Activated CD4-positive, alpha-beta memory T cell treated with anti-CD3 and anti-CD28 coated beads, Interleukin-2, amount 10 ng/mL, durations not matched to agents 7 days and 5 days (primary cell): ENCODE data around the gene PLAAT4. TPM values are rescaled to one million over a fixed set of nuclear protein-coding genes. Genes with fewer than 3 reads are reported as not detected.
"Not testable (repeated sequence)": the region's sequence is repeated elsewhere in the genome, so short reads cannot be mapped to it uniquely, and the experiment has no call there.

ENCODE experiments used
- CTCF ChIA-PET: fragments of 350-600 bp; sonication (Branson Sonifier 250); formaldehyde crosslinking; loops from one replicate; lab custom pipeline; 2021; ENCODE audit warnings: antibody characterized with exemption, inconsistent platforms; lab: Charles Lee
- POLR2A ChIA-PET: fragments of 350-600 bp; sonication (Branson Sonifier 250); formaldehyde crosslinking; loops from one replicate; lab custom pipeline; 2021; ENCODE audit warnings: antibody characterized with exemption; lab: Charles Lee
- DNase-seq: peaks from one replicate; pipeline ENCODE4 v3.0.0-alpha.2; 2020
- H3K27ac Mint-ChIP-seq: one replicate; pipeline ENCODE4 v1.8.0; 2021; ENCODE audit warnings: mild to moderate bottlenecking, mixed read lengths
- H3K27me3 Mint-ChIP-seq: one replicate; pipeline ENCODE4 v1.8.0; 2021; ENCODE audit warnings: mixed read lengths
- H3K36me3 Mint-ChIP-seq: one replicate; pipeline ENCODE4 v1.8.0; 2021; ENCODE audit warnings: low read depth, mixed read lengths
- H3K4me1 Mint-ChIP-seq: one replicate; pipeline ENCODE4 v1.8.0; 2021; ENCODE audit warnings: mixed read lengths
- H3K4me3 Mint-ChIP-seq: one replicate; pipeline ENCODE4 v1.8.0; 2021; ENCODE audit warnings: mild to moderate bottlenecking, mixed read lengths
- H3K9me3 Mint-ChIP-seq: one replicate; pipeline ENCODE4 v1.8.0; 2021; ENCODE audit warnings: mixed read lengths
- total RNA-seq, 2 experiments: library from RNA; stranded (reverse); gene quantifications; one replicate each; pipeline ENCODE4 v1.2.3, GENCODE V29; 2021

The PLAAT4 gene
- total RNA-seq, 2 experiments from 2014 or later, result 104 to 106 TPM

DNA sequence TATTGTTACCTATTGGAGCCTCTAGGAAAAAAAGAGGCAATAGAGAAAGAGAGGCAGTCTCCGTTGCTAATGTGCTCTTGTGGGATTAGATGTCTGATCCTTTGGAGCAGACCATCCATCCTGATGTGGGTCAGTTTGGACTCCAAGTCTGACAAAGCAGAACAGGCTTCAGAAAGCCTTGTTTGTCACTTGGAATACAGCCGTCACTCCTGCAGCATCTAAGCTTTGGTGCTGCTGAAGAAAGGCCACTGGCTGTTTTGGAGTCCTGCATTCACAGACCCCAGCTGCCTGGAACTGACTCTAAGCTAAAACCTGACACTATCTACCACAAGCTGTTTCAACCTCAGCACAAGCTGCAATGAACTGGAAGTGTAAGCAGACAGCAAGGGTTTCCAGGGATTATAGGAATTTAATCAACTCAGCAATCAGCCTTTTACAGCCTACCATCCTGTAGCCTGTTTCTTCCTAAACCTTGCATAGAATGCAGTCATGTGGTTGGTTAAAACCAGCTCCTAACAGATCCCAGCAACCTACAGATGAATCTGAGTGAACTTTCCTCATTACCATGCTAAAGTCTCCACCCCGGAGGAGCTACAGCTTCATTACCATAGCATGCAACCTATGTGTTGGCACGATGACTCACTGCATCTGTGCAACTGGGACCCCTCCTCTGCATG, 3.7 kb upstream of the PLAAT4 start:
- ChIA-PET CTCF (interaction anchor here (0.9 kb wide), 1 partner anchor 43 kb away, joined by 3 read pairs; no protein-coding TSS in a partner anchor), POLR2A (interaction anchor here (0.8 to 1.5 kb wide), 4 partner anchors 10 to 139 kb away, joined by 3 to 6 read pairs (median 3); partner anchors contain the start of gene ATL3)
- Mint-ChIP-seq H3K27ac (no peak overlapping the region), H3K4me3 (no peak overlapping the region), H3K27me3 (no peaks in the 10 kb centered on the region), H3K9me3 (no peaks in the 10 kb centered on the region), H3K4me1 (peaks cover 66% of the 10 kb centered on the region), H3K36me3 (no peaks in the 10 kb centered on the region)
- DNase-seq, result no peak

- Mint-ChIP-seq H3K4me3 (no peak overlapping the region), H3K4me1 (peaks cover 73% of the 10 kb centered on the region), H3K27me3 (no peaks in the 10 kb centered on the region), H3K9me3 (no peaks in the 10 kb centered on the region), H3K36me3 (peaks cover 6% of the 10 kb centered on the region), H3K27ac (peak overlapping the region; percentile 32)
- DNase-seq, result no peak
- ChIA-PET CTCF (no interaction called here), POLR2A (interaction anchor here (0.8 to 1.5 kb wide), 2 partner anchors 9 to 17 kb away, joined by 3 to 6 read pairs; no protein-coding TSS in a partner anchor)
Observed at GRCh38 chr11:63534076-63534475, 2.5 kb upstream of the PLAAT4 start.

GRCh38 chr11:63534895-63535461, 1.6 kb upstream of the PLAAT4 start:
- H3K9me3 Mint-ChIP-seq, result no peaks in the 10 kb centered on the region
- DNase-seq, result peak; percentile 37
- no peak overlapping the region for H3K4me3 Mint-ChIP-seq
- H3K36me3 Mint-ChIP-seq, result peaks cover 6% of the 10 kb centered on the region
- peak overlapping the region; percentile 77 for H3K27ac Mint-ChIP-seq
- POLR2A ChIA-PET, result interaction anchor here (1.0 to 4.1 kb wide), 5 partner anchors 14 to 147 kb away, joined by 3 to 53 read pairs (median 6); partner anchors contain the start of gene RTN3
- peaks cover 74% of the 10 kb centered on the region for H3K4me1 Mint-ChIP-seq
- CTCF ChIA-PET, result interaction anchor here (0.6 to 0.8 kb wide), 3 partner anchors 136 to 1007 kb away, joined by 3 to 4 read pairs (median 4); partner anchors contain the start of gene ATL3
- H3K27me3 Mint-ChIP-seq, result no peaks in the 10 kb centered on the region

GRCh38 chr11:63535734-63536133, 874 bp upstream of the PLAAT4 start:
- H3K4me1 Mint-ChIP-seq, result peaks cover 74% of the 10 kb centered on the region

GRCh38 chr11:63537293-63538101, 889 bp downstream of the PLAAT4 start:
- POLR2A ChIA-PET, result interaction anchor here (1.0 to 4.1 kb wide), 18 partner anchors 9 to 696 kb away, joined by 3 to 53 read pairs (median 5); partner anchors contain the start of genes PLAAT2, PLAAT3 and SLC3A2
- CTCF ChIA-PET, result interaction anchor here (0.6 to 2.2 kb wide), 10 partner anchors 9 to 200 kb away, joined by 3 to 13 read pairs (median 4); no protein-coding TSS in a partner anchor
- H3K36me3 Mint-ChIP-seq, result peaks cover 11% of the 10 kb centered on the region
- peak overlapping the region; percentile 80 for H3K4me3 Mint-ChIP-seq
- peak overlapping the region; percentile 77 for H3K27ac Mint-ChIP-seq
- H3K9me3 Mint-ChIP-seq, result no peaks in the 10 kb centered on the region
- no peaks in the 10 kb centered on the region for H3K27me3 Mint-ChIP-seq
- H3K4me1 Mint-ChIP-seq, result peaks cover 63% of the 10 kb centered on the region
- no peak for DNase-seq

More at GRCh38 chr11:63535734-63536133, 874 bp upstream of the PLAAT4 start:
- peak overlapping the region; percentile 77 for H3K27ac Mint-ChIP-seq
- H3K4me3 Mint-ChIP-seq, result peak overlapping the region; percentile 80
- H3K9me3 Mint-ChIP-seq, result no peaks in the 10 kb centered on the region
- ChIA-PET POLR2A (interaction anchor here (0.9 to 4.1 kb wide), 9 partner anchors 11 to 695 kb away, joined by 3 to 53 read pairs (median 6); partner anchors contain the start of gene RTN3), CTCF (interaction anchor here (0.8 kb wide), 2 partner anchors 10 to 135 kb away, joined by 3 read pairs; partner anchors contain the start of gene ATL3)
- H3K36me3 Mint-ChIP-seq, result peaks cover 8% of the 10 kb centered on the region
- DNase-seq, result peak; percentile 73
- H3K27me3 Mint-ChIP-seq, result no peaks in the 10 kb centered on the region

DNA sequence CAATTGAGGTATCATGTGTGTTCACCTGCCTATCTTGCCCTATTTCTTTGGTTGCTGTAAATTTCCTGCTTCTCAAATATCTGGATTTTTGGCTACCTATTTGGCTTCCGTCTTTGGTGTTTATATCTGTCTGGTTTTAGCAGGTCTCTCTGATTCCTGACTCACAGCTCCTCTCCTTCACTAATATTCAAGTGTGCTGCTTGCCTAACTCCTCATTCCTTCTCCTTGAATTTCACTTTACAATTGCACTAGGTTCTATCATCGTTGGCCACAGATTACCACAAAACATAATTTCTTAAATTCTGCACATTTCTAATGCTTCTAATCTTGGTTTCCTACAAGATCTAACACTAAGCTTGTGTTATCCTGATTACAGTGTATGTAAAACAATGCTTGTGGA, 5.9 kb downstream of the PLAAT4 start:
- H3K9me3 Mint-ChIP-seq, H3K27ac Mint-ChIP-seq, DNase-seq, H3K27me3 Mint-ChIP-seq, H3K4me3 Mint-ChIP-seq, CTCF ChIA-PET: not testable (repeated sequence)
- POLR2A ChIA-PET, result interaction anchor here (0.5 to 0.9 kb wide), 2 partner anchors 9 to 11 kb away, joined by 3 read pairs; no protein-coding TSS in a partner anchor
- Mint-ChIP-seq H3K36me3 (peaks cover 40% of the 10 kb centered on the region), H3K4me1 (peaks cover 19% of the 10 kb centered on the region)

GRCh38 chr11:63543711-63544110, 7.1 kb downstream of the PLAAT4 start:
- no peaks in the 10 kb centered on the region for H3K27me3 Mint-ChIP-seq
- no peaks in the 10 kb centered on the region for H3K9me3 Mint-ChIP-seq
- H3K36me3 Mint-ChIP-seq, result peaks cover 41% of the 10 kb centered on the region
- DNase-seq, result no peak
- peaks cover 8% of the 10 kb centered on the region for H3K4me1 Mint-ChIP-seq
- no peak overlapping the region for H3K27ac Mint-ChIP-seq
- POLR2A ChIA-PET, result no interaction called here
- CTCF ChIA-PET, result interaction anchor here (1.0 kb wide), 2 partner anchors 21 to 64 kb away, joined by 3 read pairs; no protein-coding TSS in a partner anchor
- H3K4me3 Mint-ChIP-seq, result no peak overlapping the region

DNA sequence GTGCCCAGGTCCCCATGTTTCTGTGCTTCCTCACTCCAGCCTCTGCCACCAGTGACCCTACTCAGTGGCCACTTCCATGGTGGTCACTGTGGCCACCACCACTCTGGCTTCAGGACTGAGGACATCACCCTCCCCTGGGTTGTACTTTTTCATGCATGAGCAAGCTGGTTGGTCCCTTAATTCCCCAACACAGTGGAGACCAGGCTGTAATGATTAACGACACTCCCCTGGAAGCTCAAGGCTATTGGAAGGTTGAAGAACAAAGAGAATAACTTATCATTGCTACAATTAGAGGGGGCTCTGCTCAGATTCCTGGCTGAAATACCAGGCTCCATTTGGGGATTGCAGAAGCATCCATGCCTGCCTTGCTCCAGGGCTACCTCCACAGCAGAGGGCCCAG, 10.5 kb downstream of the PLAAT4 start:
- ChIA-PET CTCF (interaction anchor here (1.5 kb wide), 1 partner anchor 10 kb away, joined by 4 read pairs; the partner anchor contains the start of gene PLAAT4), POLR2A (interaction anchor here (3.0 kb wide), 1 partner anchor 10 kb away, joined by 12 read pairs; the partner anchor contains the start of gene PLAAT4)
- Mint-ChIP-seq H3K27ac (no peak overlapping the region), H3K36me3 (peaks cover 35% of the 10 kb centered on the region), H3K9me3 (no peaks in the 10 kb centered on the region), H3K4me1 (peaks cover 14% of the 10 kb centered on the region), H3K4me3 (no peak overlapping the region), H3K27me3 (no peaks in the 10 kb centered on the region)
- DNase-seq, result no peak

- H3K27ac Mint-ChIP-seq, result no peak overlapping the region
- H3K27me3 Mint-ChIP-seq, result no peaks in the 10 kb centered on the region
- POLR2A ChIA-PET, result no interaction called here
Observed at GRCh38 chr11:63548178-63548577, 11.6 kb downstream of the PLAAT4 start.

DNA sequence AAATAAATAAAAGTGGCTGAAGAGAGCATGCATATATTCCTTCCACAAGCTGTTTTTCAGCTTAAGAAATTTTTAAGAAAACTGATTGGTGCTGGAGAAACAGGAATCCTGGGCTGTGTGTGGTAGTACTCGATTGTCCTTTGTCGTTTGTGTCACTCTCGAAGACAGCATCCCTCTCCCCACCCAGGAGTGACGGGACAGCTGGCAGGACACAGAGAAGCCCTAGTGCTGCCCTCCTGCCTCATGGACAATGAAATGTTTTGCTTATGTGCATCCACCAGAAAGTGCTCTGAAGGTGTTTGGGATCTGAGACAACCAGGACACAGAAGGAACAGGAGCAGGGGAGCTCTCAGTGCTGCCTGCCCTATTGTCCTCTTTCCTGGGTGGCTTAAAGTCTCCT, 12.8 kb downstream of the PLAAT4 start:
- Mint-ChIP-seq H3K27ac (no peak overlapping the region), H3K9me3 (no peaks in the 10 kb centered on the region), H3K4me3 (no peak overlapping the region), H3K4me1 (peaks cover 31% of the 10 kb centered on the region), H3K27me3 (no peaks in the 10 kb centered on the region), H3K36me3 (peaks cover 26% of the 10 kb centered on the region)
- ChIA-PET CTCF (no interaction called here), POLR2A (interaction anchor here (1.0 to 1.3 kb wide), 2 partner anchors 12 to 14 kb away, joined by 3 to 5 read pairs; no protein-coding TSS in a partner anchor)
- DNase-seq, result no peak

More at GRCh38 chr11:63548178-63548577, 11.6 kb downstream of the PLAAT4 start:
- H3K4me1 Mint-ChIP-seq, result peaks cover 20% of the 10 kb centered on the region
- no peak for DNase-seq
- no peak overlapping the region for H3K4me3 Mint-ChIP-seq
- CTCF ChIA-PET, result no interaction called here
- H3K36me3 Mint-ChIP-seq, result peaks cover 32% of the 10 kb centered on the region
- H3K9me3 Mint-ChIP-seq, result no peaks in the 10 kb centered on the region

DNA sequence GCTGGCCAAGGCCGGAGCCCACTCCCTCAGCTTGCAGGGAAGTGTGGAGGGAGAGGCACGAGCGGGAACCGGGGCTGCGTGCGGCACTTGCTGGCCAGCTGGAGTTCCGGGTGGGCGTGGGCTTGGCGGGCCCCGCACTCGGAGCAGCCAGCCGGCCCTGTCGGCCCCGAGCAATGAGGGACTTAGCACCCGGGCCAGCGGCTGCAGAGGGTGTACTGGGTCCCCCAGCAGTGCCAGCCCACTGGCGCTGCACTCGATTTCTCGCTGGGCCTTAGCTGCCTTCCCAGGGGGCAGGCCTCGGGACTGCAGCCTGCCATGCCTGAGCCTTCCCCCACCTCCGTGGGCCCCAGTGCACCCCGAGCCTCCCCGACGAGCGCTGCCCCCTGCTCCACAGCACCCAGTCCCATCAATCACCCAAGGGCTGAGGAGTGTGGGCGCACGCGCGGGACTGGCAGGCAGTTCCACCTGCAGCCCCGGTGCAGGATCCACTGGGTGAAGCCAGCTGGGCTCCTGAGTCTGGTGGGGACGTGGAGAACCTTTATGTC, 13.6 kb downstream of the PLAAT4 start:
- H3K27ac Mint-ChIP-seq, CTCF ChIA-PET, H3K9me3 Mint-ChIP-seq, DNase-seq, H3K27me3 Mint-ChIP-seq, H3K4me3 Mint-ChIP-seq: not testable (repeated sequence)
- H3K4me1 Mint-ChIP-seq, result peaks cover 36% of the 10 kb centered on the region
- POLR2A ChIA-PET, result interaction anchor here (3.6 to 5.2 kb wide), 2 partner anchors 14 kb away, joined by 26 to 53 read pairs; partner anchors contain the start of genes PLAAT2 and PLAAT4
- H3K36me3 Mint-ChIP-seq, result peaks cover 23% of the 10 kb centered on the region
